ENCODE measurements around the gene ZBTB8OS. TPM values are rescaled to one million over a fixed set of nuclear protein-coding genes. Genes with fewer than 3 reads are reported as not detected.
A peak's percentile ranks its signal among the peaks of the same experiment; 100 is the strongest.

ZBTB8OS gene
- total RNA-seq, 4 donors from 2014 or later, result 12.4 to 28.0 (median 18.8) TPM

- no peak overlapping the region for H3K4me3 ChIP-seq (ENCODE audit: low read depth, poor library complexity, severe bottlenecking)
- intact Hi-C loops (cut with DNase I; ENCODE audit: low total_unique reads), result no loop called here
- 95 to 97% methylated on average over 5 of the region's 5 CpGs for WGBS, 2 donors
- no peak for DNase-seq (ENCODE audit: low spot score in 2 of 2)
- TF ChIP-seq POLR2A (IDR thresholded peaks at IDR 0.05), result no peak
- no peak for TF ChIP-seq CTCF (IDR thresholded peaks at IDR 0.05)
Observed at GRCh38 chr1:32618673-32619221, 31.6 kb downstream of the ZBTB8OS start.

GRCh38 chr1:32613472-32613871 lies 36.9 kb downstream of the ZBTB8OS start:
- intact Hi-C loops (cut with DNase I; ENCODE audit: low total_unique reads), result no loop called here
- no peak overlapping the region for H3K4me3 ChIP-seq (ENCODE audit: low read depth, poor library complexity, severe bottlenecking)
- WGBS, 2 donors, result 89 to 95% methylated on average over 5 of the region's 5 CpGs
- DNase-seq (ENCODE audit: low spot score in 2 of 2), result no peak
- no peak for TF ChIP-seq CTCF (IDR thresholded peaks at IDR 0.05)
- TF ChIP-seq POLR2A (IDR thresholded peaks at IDR 0.05), result no peak

GRCh38 chr1:32612189-32612881 lies 38.0 kb downstream of the ZBTB8OS start:
- WGBS, 2 donors, result 5 to 7% methylated on average over 27 to 33 of the region's 35 CpGs

GRCh38 chr1:32611859-32612188 lies 38.5 kb downstream of the ZBTB8OS start:
- peak overlapping the region; percentile 10 for H3K4me3 ChIP-seq (ENCODE audit: low read depth, poor library complexity, severe bottlenecking)
- 6 to 8% methylated on average over 12 of the region's 12 CpGs for WGBS, 2 donors
- DNase-seq (ENCODE audit: low spot score in 2 of 2), result no peak
- intact Hi-C loops (cut with DNase I; ENCODE audit: low total_unique reads), result no loop called here
- TF ChIP-seq CTCF (IDR thresholded peaks at IDR 0.05) (no peak), POLR2A (IDR thresholded peaks at IDR 0.05) (no peak)

More at GRCh38 chr1:32612189-32612881, 38.0 kb downstream of the ZBTB8OS start:
- DNase-seq (ENCODE audit: low spot score in 2 of 2), result peak; percentile 79 to 95
- TF ChIP-seq CTCF (IDR thresholded peaks at IDR 0.05) (no peak), POLR2A (IDR thresholded peaks at IDR 0.05) (no peak)
- H3K4me3 ChIP-seq (ENCODE audit: low read depth, poor library complexity, severe bottlenecking), result peak overlapping the region; percentile 10
- intact Hi-C loops (cut with DNase I; ENCODE audit: low total_unique reads), result no loop called here

- WGBS, 2 donors, result 88 to 91% methylated on average over 4 of the region's 4 CpGs
- TF ChIP-seq POLR2A (IDR thresholded peaks at IDR 0.05) (no peak), CTCF (IDR thresholded peaks at IDR 0.05) (no peak)
Observed at GRCh38 chr1:32609180-32609579, 41.2 kb downstream of the ZBTB8OS start.

More at GRCh38 chr1:32609180-32609579, 41.2 kb downstream of the ZBTB8OS start:
- no peak overlapping the region for H3K4me3 ChIP-seq (ENCODE audit: low read depth, poor library complexity, severe bottlenecking)
- intact Hi-C loops (cut with DNase I; ENCODE audit: low total_unique reads), result no loop called here
- no peak for DNase-seq (ENCODE audit: low spot score in 2 of 2)

All from lower leg skin (tissue), 4 donors.